HepG2 (cell line): ENCODE data around the gene AGXT. TPM values are rescaled to one million over a fixed set of nuclear protein-coding genes. Genes with fewer than 3 reads are reported as not detected.

ENCODE experiments used
- AHR ChIP-seq: IDR thresholded peaks from 2 replicates; pipeline ENCODE4 v1.6.1; 2018; ENCODE audit warnings: missing genetic modification reagents, missing compliant biosample characterization
- BCL6 ChIP-seq: IDR thresholded peaks from 2 replicates; pipeline ENCODE4 v1.6.1; 2016; ENCODE audit warnings: missing genetic modification reagents, missing compliant biosample characterization
- BHLHE40 ChIP-seq: IDR thresholded peaks from 2 replicates; pipeline ENCODE4 v1.6.1; 2011; ENCODE audit warnings: low read length, improper control_type of control experiment
- CBFB ChIP-seq: sonication (generic); formaldehyde crosslinking; IDR thresholded peaks from 2 replicates; pipeline ENCODE4 v1.4.0; 2020; ENCODE audit warnings: missing genetic modification reagents
- FOXO1 ChIP-seq: sonication (generic); formaldehyde crosslinking; IDR thresholded peaks from 2 replicates; pipeline ENCODE4 v1.4.0; 2020; ENCODE audit warnings: missing genetic modification reagents
- HCFC1 ChIP-seq: fragments of 150-350 bp; IDR thresholded peaks from 2 replicates; pipeline ENCODE4 v1.6.1; 2014; ENCODE audit warnings: low read depth, low read length
- HNF4G ChIP-seq, 2 experiments: sonication (generic) in 1 of 2; formaldehyde crosslinking in 1 of 2; IDR thresholded peaks; 2 replicates each; pipeline versions ENCODE4 v1.4.0 to v1.6.1; 2011 to 2020; ENCODE audit warnings: borderline replicate concordance in 2 of 2, low read depth in 2 of 2, mild to moderate bottlenecking in 2 of 2, low read length in 1 of 2, missing genetic modification reagents in 1 of 2, moderate library complexity in 1 of 2
- KDM2A ChIP-seq: sonication (generic); formaldehyde crosslinking; IDR thresholded peaks from 2 replicates; pipeline ENCODE4 v1.4.0; 2020; ENCODE audit warnings: low read depth, missing genetic modification reagents, borderline replicate concordance
- KDM4B ChIP-seq: sonication (generic); formaldehyde crosslinking; IDR thresholded peaks from 2 replicates; pipeline ENCODE4 v1.4.0; 2020; ENCODE audit warnings: missing genetic modification reagents
- NRL ChIP-seq: sonication (generic); formaldehyde crosslinking; IDR thresholded peaks from 2 replicates; pipeline ENCODE4 v1.5.0; 2020; ENCODE audit warnings: missing genetic modification reagents, mild to moderate bottlenecking, moderate library complexity, borderline replicate concordance
- PLSCR1 ChIP-seq: sonication (generic); formaldehyde crosslinking; IDR thresholded peaks from 2 replicates; pipeline ENCODE4 v1.5.0; 2020; ENCODE audit warnings: missing genetic modification reagents, mild to moderate bottlenecking, borderline replicate concordance
- POLR2AphosphoS2 ChIP-seq: IDR thresholded peaks from 2 replicates; pipeline ENCODE4 v1.6.1; 2011; ENCODE audit warnings: low read depth, low read length, improper control_type of control experiment
- SATB2 ChIP-seq: sonication (generic); formaldehyde crosslinking; IDR thresholded peaks from 2 replicates; pipeline ENCODE4 v1.5.0; 2020; ENCODE audit warnings: missing genetic modification reagents
- SMAD1 ChIP-seq: sonication (generic); formaldehyde crosslinking; IDR thresholded peaks from 2 replicates; pipeline ENCODE4 v1.4.0; 2020; ENCODE audit warnings: missing genetic modification reagents, low read depth, mild to moderate bottlenecking, borderline replicate concordance
- SP5 ChIP-seq: IDR thresholded peaks from 2 replicates; pipeline ENCODE4 v1.6.1; 2016; ENCODE audit warnings: low read depth, borderline replicate concordance
- TBX3 ChIP-seq: fragments of 450-650 bp; IDR thresholded peaks from 2 replicates; pipeline ENCODE4 v1.6.1; 2017; ENCODE audit warnings: antibody characterized with exemption, mild to moderate bottlenecking, inconsistent platforms, borderline replicate concordance
- TRIM24 ChIP-seq: sonication (generic); formaldehyde crosslinking; IDR thresholded peaks from 2 replicates; pipeline ENCODE4 v1.8.0; 2022; ENCODE audit warnings: mild to moderate bottlenecking, missing genetic modification reagents
- ZNF430 ChIP-seq: sonication (generic); formaldehyde crosslinking; IDR thresholded peaks from 2 replicates; pipeline ENCODE4 v1.9.0; 2021; ENCODE audit warnings: mild to moderate bottlenecking, missing genetic modification reagents
- ZNF567 ChIP-seq: sonication (generic); formaldehyde crosslinking; IDR thresholded peaks from 2 replicates; pipeline ENCODE4 v1.8.1; 2023; ENCODE audit warnings: mild to moderate bottlenecking, missing genetic modification reagents, borderline replicate concordance
- ZNF781 ChIP-seq: sonication (generic); formaldehyde crosslinking; IDR thresholded peaks from 2 replicates; pipeline ENCODE4 v1.5.1; 2020; ENCODE audit warnings: borderline replicate concordance, mild to moderate bottlenecking, missing genetic modification reagents; ENCODE audit errors: not compliant biosample characterization
- polyA plus RNA-seq, 8 experiments: library from polyadenylated mRNA; depleted of rRNA in 3 of 8; stranded (reverse) in 7 of 8; unstranded in 1 of 8; fragments of >200 nt; fragmentation: Illumina TruSeq in 4 of 8; extraction: Trizol in 4 of 8; gene quantifications; 2 replicates each; pipeline versions ENCODE4 v1.2.1 to v1.2.3, GENCODE V29; 2011 to 2016; ENCODE audit warnings: low read depth in 4 of 8, missing spikeins in 1 of 8, mixed read lengths in 1 of 8; ENCODE audit not compliant: insufficient read depth in 1 of 8
- total RNA-seq, 5 experiments: library from RNA; depleted of rRNA; stranded (reverse); fragments of >200 nt; fragmentation: Illumina TruSeq; extraction: Trizol; gene quantifications; 2 replicates each; pipeline ENCODE4 v1.2.3, GENCODE V29; 2016; ENCODE audit warnings: low read depth in 1 of 5
- TF ChIP-seq, protein P1 (sequence below): sonication (generic); formaldehyde crosslinking; IDR thresholded peaks from 2 replicates; pipeline ENCODE4 v1.4.0; 2020; ENCODE audit warnings: low read depth, missing genetic modification reagents
- TF ChIP-seq, protein P2 (sequence below): sonication (generic); formaldehyde crosslinking; IDR thresholded peaks from 2 replicates; pipeline ENCODE4 v1.5.0; 2020; ENCODE audit warnings: mild to moderate bottlenecking, missing genetic modification reagents, moderate library complexity

AGXT gene
- total and polyA plus RNA-seq, 2 of the 13 experiments (the other 11 are each of a cell fraction or from before 2014, with no cell fraction given) = 41.9 to 96.1 TPM

DNA sequence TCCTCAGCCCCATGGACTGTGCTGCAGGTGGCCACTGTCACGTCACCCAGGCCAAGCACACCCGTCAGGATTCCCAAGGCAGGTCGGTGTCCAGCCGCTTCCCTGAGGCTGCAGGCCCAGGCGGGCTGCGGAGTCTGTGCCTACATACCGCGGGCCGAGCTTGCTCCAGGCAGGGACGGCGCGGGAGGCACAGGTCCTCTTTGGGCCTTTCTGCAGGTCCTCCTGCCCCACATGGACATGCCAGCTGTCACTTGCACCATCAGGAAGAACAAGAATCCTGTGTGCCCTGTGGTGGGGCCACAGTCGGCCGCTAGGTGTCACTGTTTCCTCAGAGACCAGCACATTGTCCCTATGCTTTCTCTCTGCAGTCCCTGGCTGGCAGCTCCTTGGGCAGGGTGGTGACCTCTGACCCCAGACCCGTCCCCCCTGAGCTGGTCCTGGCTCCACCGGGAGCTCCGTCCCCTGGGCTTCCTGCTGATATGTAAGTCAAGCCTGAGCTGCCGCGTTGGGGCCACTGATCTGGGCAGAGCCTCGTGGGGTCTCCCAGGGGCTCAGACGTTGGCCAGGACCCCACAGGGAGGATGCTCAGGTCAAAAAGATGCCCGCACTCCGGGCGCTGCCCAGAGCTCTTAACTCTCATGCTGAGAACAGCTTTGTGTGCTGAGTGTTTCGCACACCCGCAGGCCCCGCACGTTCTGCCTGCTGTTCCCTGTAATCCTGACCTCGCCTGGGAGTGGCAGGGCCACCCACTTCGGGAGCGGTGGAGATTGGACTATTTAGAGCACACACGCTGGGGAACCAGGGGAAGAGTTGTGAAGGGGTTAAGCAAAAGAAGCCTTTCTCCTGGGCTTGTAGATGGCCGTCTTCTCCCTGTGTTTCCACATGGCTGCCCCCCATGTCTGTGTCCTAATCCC lies 17.3 kb upstream of the AGXT start (continued):
- no peak for TF ChIP-seq POLR2AphosphoS2
- TF ChIP-seq NRL (CRISPR knock-in tag) = no peak
- peak; percentile 27; the same call in 1 of the 2 replicates for TF ChIP-seq ZNF567 (CRISPR knock-in tag)
- TF ChIP-seq, protein P1, sequence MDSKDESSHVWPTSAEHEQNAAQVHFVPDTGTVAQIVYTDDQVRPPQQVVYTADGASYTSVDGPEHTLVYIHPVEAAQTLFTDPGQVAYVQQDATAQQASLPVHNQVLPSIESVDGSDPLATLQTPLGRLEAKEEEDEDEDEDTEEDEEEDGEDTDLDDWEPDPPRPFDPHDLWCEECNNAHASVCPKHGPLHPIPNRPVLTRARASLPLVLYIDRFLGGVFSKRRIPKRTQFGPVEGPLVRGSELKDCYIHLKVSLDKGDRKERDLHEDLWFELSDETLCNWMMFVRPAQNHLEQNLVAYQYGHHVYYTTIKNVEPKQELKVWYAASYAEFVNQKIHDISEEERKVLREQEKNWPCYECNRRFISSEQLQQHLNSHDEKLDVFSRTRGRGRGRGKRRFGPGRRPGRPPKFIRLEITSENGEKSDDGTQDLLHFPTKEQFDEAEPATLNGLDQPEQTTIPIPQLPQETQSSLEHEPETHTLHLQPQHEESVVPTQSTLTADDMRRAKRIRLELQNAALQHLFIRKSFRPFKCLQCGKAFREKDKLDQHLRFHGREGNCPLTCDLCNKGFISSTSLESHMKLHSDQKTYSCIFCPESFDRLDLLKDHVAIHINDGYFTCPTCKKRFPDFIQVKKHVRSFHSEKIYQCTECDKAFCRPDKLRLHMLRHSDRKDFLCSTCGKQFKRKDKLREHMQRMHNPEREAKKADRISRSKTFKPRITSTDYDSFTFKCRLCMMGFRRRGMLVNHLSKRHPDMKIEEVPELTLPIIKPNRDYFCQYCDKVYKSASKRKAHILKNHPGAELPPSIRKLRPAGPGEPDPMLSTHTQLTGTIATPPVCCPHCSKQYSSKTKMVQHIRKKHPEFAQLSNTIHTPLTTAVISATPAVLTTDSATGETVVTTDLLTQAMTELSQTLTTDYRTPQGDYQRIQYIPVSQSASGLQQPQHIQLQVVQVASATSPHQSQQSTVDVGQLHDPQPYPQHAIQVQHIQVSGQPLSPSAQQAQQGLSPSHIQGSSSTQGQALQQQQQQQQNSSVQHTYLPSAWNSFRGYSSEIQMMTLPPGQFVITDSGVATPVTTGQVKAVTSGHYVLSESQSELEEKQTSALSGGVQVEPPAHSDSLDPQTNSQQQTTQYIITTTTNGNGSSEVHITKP (CRISPR knock-in tag) = 0 out of 2 replicates have a peak, but pooled peaks have one; percentile 36
- peak; percentile 70; the same call in 1 of the 2 replicates for TF ChIP-seq CBFB (CRISPR knock-in tag)
- TF ChIP-seq AHR (CRISPR knock-in tag) = peak; percentile 38; the same call in 1 of the 2 replicates
- TF ChIP-seq TRIM24 (CRISPR knock-in tag) = 0 out of 2 replicates have a peak, but pooled peaks have one; percentile 35
- TF ChIP-seq PLSCR1 (CRISPR knock-in tag) = no peak
- 0 out of 2 replicates have a peak, but pooled peaks have one; percentile 59 for TF ChIP-seq KDM4B
- no peak for TF ChIP-seq SATB2 (CRISPR knock-in tag)
- TF ChIP-seq BHLHE40 = peak; percentile 45; the same call in 1 of the 2 replicates
- peak; percentile 44; the same call in 1 of the 2 replicates for TF ChIP-seq BCL6 (CRISPR knock-in tag)
- peak; percentile 81; the same call in 1 of the 2 replicates for TF ChIP-seq SMAD1 (CRISPR knock-in tag)
- peak; percentile 83 for TF ChIP-seq KDM2A
- no peak for TF ChIP-seq SP5 (CRISPR knock-in tag)
- TF ChIP-seq, protein P2, sequence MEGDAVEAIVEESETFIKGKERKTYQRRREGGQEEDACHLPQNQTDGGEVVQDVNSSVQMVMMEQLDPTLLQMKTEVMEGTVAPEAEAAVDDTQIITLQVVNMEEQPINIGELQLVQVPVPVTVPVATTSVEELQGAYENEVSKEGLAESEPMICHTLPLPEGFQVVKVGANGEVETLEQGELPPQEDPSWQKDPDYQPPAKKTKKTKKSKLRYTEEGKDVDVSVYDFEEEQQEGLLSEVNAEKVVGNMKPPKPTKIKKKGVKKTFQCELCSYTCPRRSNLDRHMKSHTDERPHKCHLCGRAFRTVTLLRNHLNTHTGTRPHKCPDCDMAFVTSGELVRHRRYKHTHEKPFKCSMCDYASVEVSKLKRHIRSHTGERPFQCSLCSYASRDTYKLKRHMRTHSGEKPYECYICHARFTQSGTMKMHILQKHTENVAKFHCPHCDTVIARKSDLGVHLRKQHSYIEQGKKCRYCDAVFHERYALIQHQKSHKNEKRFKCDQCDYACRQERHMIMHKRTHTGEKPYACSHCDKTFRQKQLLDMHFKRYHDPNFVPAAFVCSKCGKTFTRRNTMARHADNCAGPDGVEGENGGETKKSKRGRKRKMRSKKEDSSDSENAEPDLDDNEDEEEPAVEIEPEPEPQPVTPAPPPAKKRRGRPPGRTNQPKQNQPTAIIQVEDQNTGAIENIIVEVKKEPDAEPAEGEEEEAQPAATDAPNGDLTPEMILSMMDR (CRISPR knock-in tag) = peak; percentile 100
- TF ChIP-seq TBX3 = no peak
- 0 out of 2 replicates have a peak, but pooled peaks have one; percentile 24 for TF ChIP-seq ZNF430 (CRISPR knock-in tag)
- TF ChIP-seq ZNF781 (CRISPR knock-in tag) = peak; percentile 62
- TF ChIP-seq HCFC1 = peak; percentile 36; the same call in 1 of the 2 replicates
- TF ChIP-seq FOXO1 (CRISPR knock-in tag) = no peak
- no peak for TF ChIP-seq HNF4G (IDR thresholded peaks at IDR 0.05; ENCODE audit: borderline replicate concordance, low read depth, low read length)
- TF ChIP-seq HNF4G (CRISPR knock-in tag; IDR thresholded peaks at IDR 0.05; ENCODE audit: borderline replicate concordance, low read depth) = peak; percentile 62; the same call in 1 of the 2 replicates
